GM12878 (cell line): ENCODE results near the gene ZNF548. TPM values are rescaled to one million over a fixed set of nuclear protein-coding genes. Genes with fewer than 3 reads are reported as not detected.

Source experiments
- ATAC-seq: fragments of 200-7000 bp; cut with Tn5 transposase; 3 replicates; pipeline ENCODE4 v1.9.1; 2020; ENCODE audit warnings: mild to moderate bottlenecking, moderate library complexity
- BruUV-seq: library from RNA; stranded (reverse); fragments of 400-500 nt; replicated peaks from 2 replicates; lab custom pipeline; 2021; lab: Mats Ljungman, UMichigan
- CTCF ChIA-PET: fragments of 300-600 bp; sonication (Branson Sonifier 250); formaldehyde crosslinking; extraction: SDS; loops from one replicate; lab custom pipeline; 2021; ENCODE audit warnings: inconsistent platforms; lab: Yijun Ruan, JAX
- POLR2A ChIA-PET: fragments of 350-600 bp; formaldehyde crosslinking; extraction: SDS; loops from one replicate; lab custom pipeline; 2021; ENCODE audit warnings: inconsistent platforms; lab: Charles Lee
- RAD21 ChIA-PET: fragments of 300-600 bp; sonication (Branson Sonifier 250); formaldehyde crosslinking; loops from one replicate; lab custom pipeline; 2023; ENCODE audit warnings: antibody characterized with exemption; ENCODE audit not compliant: unreplicated experiment; lab: Charles Lee
- SMC1A ChIA-PET: fragments of 300-600 bp; sonication (Branson Sonifier 250); formaldehyde crosslinking; loops from one replicate; lab custom pipeline; 2023; ENCODE audit not compliant: unreplicated experiment, uncharacterized antibody; lab: Charles Lee
- DNase-seq: peaks from one replicate; pipeline ENCODE4 v3.0.0-alpha.2; 2011; ENCODE audit warnings: low read depth, low spot score
- FAIRE-seq: peaks from 3 replicates; lab custom pipeline; 2011; peaks lifted over from hg19 to GRCh38; lab: Jason Lieb, UNC
- H2AFZ ChIP-seq: 2 replicates; pipeline ENCODE4 v1.6.0; 2011; ENCODE audit warnings: low read depth, low read length, control low read depth; ENCODE audit not compliant: control insufficient read depth
- H3K27ac ChIP-seq: 2 replicates; pipeline ENCODE4 v1.5.1; 2011; ENCODE audit warnings: control low read depth; ENCODE audit not compliant: control insufficient read depth, insufficient read depth
- H3K27me3 ChIP-seq, 2 experiments: replicated peaks in 1 of 2; 2 replicates each; pipeline versions ENCODE4 v1.6.0 to v1.6.1; 2011; ENCODE audit warnings: low read length in 1 of 2; ENCODE audit not compliant: control insufficient read depth in 2 of 2, insufficient read depth in 2 of 2
- H3K36me3 ChIP-seq, 2 experiments: 2 replicates each; pipeline ENCODE4 v1.5.1; 2011; ENCODE audit warnings: low read length in 1 of 2; ENCODE audit not compliant: control insufficient read depth in 2 of 2, insufficient read depth in 2 of 2
- H3K4me1 ChIP-seq: 2 replicates; pipeline ENCODE4 v1.6.1; 2011; ENCODE audit warnings: mild to moderate bottlenecking, low read length, moderate library complexity, mixed read lengths; ENCODE audit not compliant: control insufficient read depth, insufficient read depth
- H3K4me2 ChIP-seq: 2 replicates; pipeline ENCODE4 v1.6.0; 2011; ENCODE audit warnings: control low read depth; ENCODE audit not compliant: control insufficient read depth, insufficient read depth
- H3K4me3 ChIP-seq: fragments of 200-600 bp; sonication (generic); 2 replicates; pipeline ENCODE4 v1.5.1; 2016
- H3K79me2 ChIP-seq: 2 replicates; pipeline ENCODE4 v1.6.0; 2011; ENCODE audit warnings: low read length; ENCODE audit not compliant: control insufficient read depth, insufficient read depth
- H3K9ac ChIP-seq: 2 replicates; pipeline ENCODE4 v1.8.0; 2011; ENCODE audit warnings: low read length, control low read depth, mixed read lengths; ENCODE audit not compliant: control insufficient read depth, insufficient read depth
- H3K9me3 ChIP-seq: replicated peaks from 3 replicates; pipeline ENCODE4 v1.5.1; 2011; ENCODE audit warnings: mild to moderate bottlenecking, low read length; ENCODE audit not compliant: control insufficient read depth, insufficient read depth
- H4K20me1 ChIP-seq: 2 replicates; pipeline ENCODE4 v1.6.0; 2011; ENCODE audit not compliant: control insufficient read depth, insufficient read depth
- ASH2L ChIP-seq: fragments of 300-600, 200-600 bp; sonication (generic); IDR thresholded peaks from 2 replicates; pipeline ENCODE4 v1.6.1; 2017; ENCODE audit warnings: low read depth, mild to moderate bottlenecking, borderline replicate concordance
- ATF7 ChIP-seq: fragments of 450-650 bp; IDR thresholded peaks from 2 replicates; pipeline ENCODE4 v1.6.1; 2016; ENCODE audit warnings: low read depth, mild to moderate bottlenecking
- BRCA1 ChIP-seq: IDR thresholded peaks from 2 replicates; pipeline ENCODE4 v1.6.1; 2011; ENCODE audit warnings: low read depth, low read length, improper control_type of control experiment
- CBX5 ChIP-seq: sonication (generic); IDR thresholded peaks from 2 replicates; pipeline ENCODE4 v1.6.1; 2016; ENCODE audit warnings: low read depth, moderate library complexity, mild to moderate bottlenecking, inconsistent platforms
- CHD4 ChIP-seq: fragments of 200-600 bp; sonication (generic); IDR thresholded peaks from 2 replicates; pipeline ENCODE4 v1.6.1; 2016; ENCODE audit warnings: mild to moderate bottlenecking
- GATAD2B ChIP-seq: fragments of 450-650 bp; conservative IDR thresholded peaks from 2 replicates; pipeline ENCODE4 v1.6.1; 2017; ENCODE audit warnings: low read depth, mild to moderate bottlenecking, moderate library complexity
- IKZF1 ChIP-seq: fragments of 450-650 bp; conservative IDR thresholded peaks from 2 replicates; pipeline ENCODE4 v1.6.1; 2017; ENCODE audit warnings: antibody characterized with exemption, mild to moderate bottlenecking
- MTA3 ChIP-seq: IDR thresholded peaks from 2 replicates; pipeline ENCODE4 v1.6.1; 2012; ENCODE audit warnings: low read length, inconsistent platforms, borderline replicate concordance
- MYB ChIP-seq: fragments of 150-350 bp; IDR thresholded peaks from 2 replicates; pipeline ENCODE4 v1.6.1; 2014; ENCODE audit warnings: mild to moderate bottlenecking, low read depth, low read length, borderline replicate concordance
- NBN ChIP-seq: fragments of 450-650 bp; IDR thresholded peaks from 2 replicates; pipeline ENCODE4 v1.6.1; 2016
- NKRF ChIP-seq: fragments of 450-650 bp; conservative IDR thresholded peaks from 2 replicates; pipeline ENCODE4 v1.6.1; 2017; ENCODE audit warnings: mild to moderate bottlenecking, moderate library complexity
- NR2C1 ChIP-seq: fragments of 450-650 bp; IDR thresholded peaks from 2 replicates; pipeline ENCODE4 v1.6.1; 2017; ENCODE audit warnings: antibody characterized with exemption, mild to moderate bottlenecking, moderate library complexity
- RAD51 ChIP-seq: fragments of 450-650 bp; IDR thresholded peaks from 2 replicates; pipeline ENCODE4 v1.6.1; 2016; ENCODE audit warnings: moderate library complexity, mild to moderate bottlenecking, inconsistent platforms
- RB1 ChIP-seq: fragments of 450-650 bp; formaldehyde crosslinking; IDR thresholded peaks from 2 replicates; pipeline ENCODE4 v1.6.1; 2017; ENCODE audit warnings: mild to moderate bottlenecking, borderline replicate concordance
- RBBP5 ChIP-seq: fragments of 200-600 bp; sonication (generic); conservative IDR thresholded peaks from 2 replicates; pipeline ENCODE4 v1.6.1; 2016
- SUPT20H ChIP-seq: IDR thresholded peaks from 2 replicates; pipeline ENCODE4 v1.6.1; 2011; ENCODE audit warnings: low read depth, mild to moderate bottlenecking, low read length, moderate library complexity, borderline replicate concordance; ENCODE audit not compliant: control insufficient read depth
- TCF12 ChIP-seq: IDR thresholded peaks from 2 replicates; pipeline ENCODE4 v1.6.1; 2011; ENCODE audit warnings: low read depth, mild to moderate bottlenecking, low read length
- USF1 ChIP-seq: IDR thresholded peaks from 2 replicates; pipeline ENCODE4 v1.6.1; 2011; ENCODE audit warnings: borderline replicate concordance, low read depth, mild to moderate bottlenecking, moderate library complexity, mixed read lengths, low read length; ENCODE audit not compliant: insufficient read depth; ENCODE audit errors: extremely low read length
- WGBS: methylation state at CpG from one replicate; pipeline ENCODE4 v1.1.6; 2016; ENCODE audit warnings: low lambda C conversion rate; ENCODE audit not compliant: insufficient replicate concordance, insufficient coverage; ENCODE audit errors: missing lambda C conversion rate; 5-methylcytosine and 5-hydroxymethylcytosine counted together
- in situ Hi-C: fragments of 300-500 bp; cut with MboI; formaldehyde crosslinking; loops from 9 replicates; pipeline ENCODE4 v1.14.3; 2018; ENCODE audit warnings: mixed read lengths
- intact Hi-C: fragments of 100-400 bp; cut with micrococcal nuclease; formaldehyde crosslinking; loops from one replicate; pipeline ENCODE4 v1.14.2; 2022; ENCODE audit not compliant: unreplicated experiment
- polyA plus RNA-seq, 11 experiments: library from polyadenylated mRNA; depleted of rRNA in 4 of 11; unstranded in 6 of 11; stranded (reverse) in 5 of 11; fragments of >200 nt; fragmentation: Nextera tagmentation in 4 of 11; fragmentation: Illumina TruSeq in 1 of 11; extraction: Ambion mirVana in 4 of 11; extraction: Trizol in 1 of 11; gene quantifications; 1 replicate in 1 of 11; 2 replicates in 10 of 11; pipeline versions ENCODE4 v1.2.1 to v1.2.3, GENCODE V29; 2011 to 2016; ENCODE audit warnings: inconsistent platforms in 2 of 11, missing spikeins in 2 of 11, low read depth in 1 of 11
- total RNA-seq, 4 experiments: library from RNA; depleted of rRNA in 3 of 4; stranded (reverse); fragments of >200 nt in 3 of 4; fragmentation: Illumina TruSeq in 1 of 4; extraction: Trizol in 1 of 4; gene quantifications; 2 replicates each; pipeline versions ENCODE4 v1.2.1 to v1.2.3, GENCODE V29; 2013 to 2021

ZNF548 gene
- total and polyA plus RNA-seq, 10 of the 15 experiments (the other 5 are each of a cell fraction or from before 2014, with no cell fraction given), result 3.9 to 44.8 (median 16.5) TPM

- CTCF ChIA-PET, result no interaction called here
- WGBS, result 86% methylated on average over 4 of the region's 4 CpGs
- Histone ChIP-seq H3K4me2 (no peak overlapping the region), H3K4me3 (no peak overlapping the region), H3K4me1 (peaks cover 5% of the 10 kb centered on the region; the same call in 1 of the 2 replicates), H3K9me3 (peaks cover 8% of the 10 kb centered on the region; the same call in 2 of the 3 replicates), H3K9ac (no peak overlapping the region), H3K36me3 (peaks cover under 1 to 10% of the 10 kb centered on the region in 2 experiments; a peak in 2 of 4 replicates), H3K79me2 (peaks cover 19% of the 10 kb centered on the region), H3K27ac (no peak overlapping the region), H2AFZ (no peak overlapping the region), H4K20me1 (no peaks in the 10 kb centered on the region; the same call in 1 of the 2 replicates), H3K27me3 (no peaks in the 10 kb centered on the region)
- no peak for FAIRE-seq
- SMC1A ChIA-PET, result interaction anchor here (0.6 to 1.3 kb wide), 2 partner anchors 11 to 296 kb away, joined by 3 to 4 read pairs; no protein-coding TSS in a partner anchor
- POLR2A ChIA-PET, result no interaction called here
- ATAC-seq, result no peak
- intact Hi-C loops, result no loop called here
- BruUV-seq, result no TSS peak
- RAD21 ChIA-PET, result no interaction called here
- TF ChIP-seq NBN (no peak), ASH2L (no peak), GATAD2B (no peak), MTA3 (no peak), ATF7 (no peak), NKRF (no peak), RAD51 (no peak), MYB (no peak), BRCA1 (no peak), CHD4 (no peak), USF1 (no peak), TCF12 (no peak), CBX5 (no peak), SUPT20H (no peak), NR2C1 (no peak), RB1 (no peak), RBBP5 (no peak), IKZF1 (no peak)
- DNase-seq, result no peak
- in situ Hi-C loops, result no loop called here
Observed at GRCh38 chr19:57437931-57438330, 48.3 kb downstream of the ZNF548 start.
